ENCODE measurements around the gene HES2. TPM values are rescaled to one million over a fixed set of nuclear protein-coding genes. Genes with fewer than 3 reads are reported as not detected.

The HES2 gene
- total RNA-seq, 1 experiment from 2014 or later = 1.2 TPM

GRCh38 chr1:6454856-6455751 lies 35.4 kb upstream of the HES2 start:
- H3K27me3 ChIP-seq (ENCODE audit: insufficient read depth, low read length) = no peaks in the 10 kb centered on the region
- peak; percentile 80 for DNase-seq

More at GRCh38 chr1:6454856-6455751, 35.4 kb upstream of the HES2 start:
- Histone ChIP-seq H3K27ac (ENCODE audit: insufficient read length, low read depth, low read length) (no peak overlapping the region), H2BK12ac (ENCODE audit: insufficient read length, low read depth, low read length) (no peak overlapping the region), H3K9ac (ENCODE audit: extremely low read depth, insufficient read length, low read length) (no peak overlapping the region), H2BK5ac (ENCODE audit: insufficient read length, low read length) (no peak overlapping the region), H4K91ac (ENCODE audit: insufficient read length, low read depth, low read length) (no peak overlapping the region), H3K4me2 (ENCODE audit: insufficient read depth, insufficient read length, low read length) (no peak overlapping the region), H4K8ac (replicated peaks; ENCODE audit: insufficient read length, low read depth, low read length) (no peak overlapping the region), H3K9me3 (ENCODE audit: control insufficient read depth, low read depth, low read length) (no peaks in the 10 kb centered on the region), H4K20me1 (ENCODE audit: control insufficient read depth, insufficient read depth, insufficient read length) (no peaks in the 10 kb centered on the region), H2AFZ (ENCODE audit: low read length) (no peak overlapping the region), H3K4ac (ENCODE audit: low read depth, low read length) (no peak overlapping the region), H2BK15ac (ENCODE audit: low read depth, low read length) (no peak overlapping the region), H3K56ac (ENCODE audit: insufficient read length, low read depth, low read length) (no peak overlapping the region), H3K14ac (ENCODE audit: insufficient read depth, low read length) (no peak overlapping the region), H4K5ac (ENCODE audit: insufficient read length, low read depth, low read length) (no peak overlapping the region), H3K18ac (ENCODE audit: insufficient read length, low read depth, low read length) (no peak overlapping the region), H2BK20ac (ENCODE audit: low read depth, low read length, poor library complexity, severe bottlenecking) (no peak overlapping the region), H3K79me2 (ENCODE audit: insufficient read depth, low read length) (no peaks in the 10 kb centered on the region), H2BK120ac (ENCODE audit: low read depth, low read length, poor library complexity, severe bottlenecking) (no peak overlapping the region), H3K4me1 (ENCODE audit: insufficient read depth, low read length) (peaks cover 3% of the 10 kb centered on the region; the same call in 1 of the 2 replicates), H3K23ac (ENCODE audit: insufficient read length, low read depth, low read length) (no peak overlapping the region), H3T11ph (ENCODE audit: low read length) (no peak overlapping the region), H3K79me1 (ENCODE audit: insufficient read depth, low read depth, low read length, poor library complexity, severe bottlenecking) (no peaks in the 10 kb centered on the region), H2AK5ac (ENCODE audit: insufficient read length, low read length) (no peak overlapping the region), H3K23me2 (ENCODE audit: insufficient read length, low read depth, low read length, poor library complexity, severe bottlenecking) (no peaks in the 10 kb centered on the region)
- no CpG with 5 or more reads among the region's 115 CpGs for WGBS (ENCODE audit: extremely low coverage, insufficient read length, low lambda C conversion rate)
- Mint-ChIP-seq H3K36me3 (ENCODE audit: insufficient read depth in 1 of 3, low read depth in 3 of 3) (peaks cover 0 to 10% (median 6%) of the 10 kb centered on the region in 3 experiments; a peak in 5 of 7 replicates), H3K27ac (no peak overlapping the region), H3K4me3 (no peak overlapping the region), H3K27me3 (ENCODE audit: low read depth) (no peaks in the 10 kb centered on the region), H3K9me3 (no peaks in the 10 kb centered on the region), H3K4me1 (peaks cover 5 to 22% of the 10 kb centered on the region in 2 experiments)
- no peak for TF ChIP-seq CTCF (conservative IDR thresholded peaks at IDR 0.05)
